Ishikawa (cell line): ENCODE data around the gene PHF5A.

Experiments used
- CEBPB ChIP-seq: IDR thresholded peaks from 2 replicates; pipeline ENCODE4 v1.6.1; 2012
- CREB1 ChIP-seq: IDR thresholded peaks from 2 replicates; pipeline ENCODE4 v1.6.1; 2012; ENCODE audit warnings: low read depth
- FOXM1 ChIP-seq: IDR thresholded peaks from 2 replicates; pipeline ENCODE4 v1.6.1; 2012; ENCODE audit warnings: low read depth, borderline replicate concordance
- RAD21 ChIP-seq: IDR thresholded peaks from 2 replicates; pipeline ENCODE4 v1.6.1; 2012; ENCODE audit warnings: low read depth
- TAF1 ChIP-seq: IDR thresholded peaks from 2 replicates; pipeline ENCODE4 v1.6.1; 2012; ENCODE audit warnings: low read depth, mild to moderate bottlenecking

GRCh38 chr22:41429232-41429950 is 39.1 kb downstream of the PHF5A start:
- TF ChIP-seq CEBPB = no peak
- no peak for TF ChIP-seq CREB1
- TF ChIP-seq TAF1 = no peak
- no peak for TF ChIP-seq FOXM1
- no peak for TF ChIP-seq RAD21
